DOHH2 (cell line): ENCODE data around the gene CST6.

Experiments used
- EZH2phosphoT487 ChIP-seq: fragments of 200-600 bp; sonication (generic); IDR thresholded peaks from 2 replicates; pipeline ENCODE4 v1.6.1; 2017; ENCODE audit warnings: borderline replicate concordance, mild to moderate bottlenecking, antibody characterized with exemption, low read length, moderate library complexity, mixed read lengths
- TF ChIP-seq, protein P1 (sequence below): fragments of 200-600 bp; sonication (generic); IDR thresholded peaks from one replicate; pipeline ENCODE4 v1.5.1; 2014; ENCODE audit warnings: antibody characterized with exemption, mild to moderate bottlenecking, low read depth, low read length; ENCODE audit not compliant: poor library complexity, severe bottlenecking

- TF ChIP-seq, protein P1, sequence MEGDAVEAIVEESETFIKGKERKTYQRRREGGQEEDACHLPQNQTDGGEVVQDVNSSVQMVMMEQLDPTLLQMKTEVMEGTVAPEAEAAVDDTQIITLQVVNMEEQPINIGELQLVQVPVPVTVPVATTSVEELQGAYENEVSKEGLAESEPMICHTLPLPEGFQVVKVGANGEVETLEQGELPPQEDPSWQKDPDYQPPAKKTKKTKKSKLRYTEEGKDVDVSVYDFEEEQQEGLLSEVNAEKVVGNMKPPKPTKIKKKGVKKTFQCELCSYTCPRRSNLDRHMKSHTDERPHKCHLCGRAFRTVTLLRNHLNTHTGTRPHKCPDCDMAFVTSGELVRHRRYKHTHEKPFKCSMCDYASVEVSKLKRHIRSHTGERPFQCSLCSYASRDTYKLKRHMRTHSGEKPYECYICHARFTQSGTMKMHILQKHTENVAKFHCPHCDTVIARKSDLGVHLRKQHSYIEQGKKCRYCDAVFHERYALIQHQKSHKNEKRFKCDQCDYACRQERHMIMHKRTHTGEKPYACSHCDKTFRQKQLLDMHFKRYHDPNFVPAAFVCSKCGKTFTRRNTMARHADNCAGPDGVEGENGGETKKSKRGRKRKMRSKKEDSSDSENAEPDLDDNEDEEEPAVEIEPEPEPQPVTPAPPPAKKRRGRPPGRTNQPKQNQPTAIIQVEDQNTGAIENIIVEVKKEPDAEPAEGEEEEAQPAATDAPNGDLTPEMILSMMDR = no peak
- TF ChIP-seq EZH2phosphoT487 = no peak
These were observed 38.9 kb downstream of the CST6 start for GRCh38 chr11:66050581-66051231.
